CD14-positive monocyte (primary cell): Measurements from ENCODE around the gene ASAP3. TPM values are rescaled to one million over a fixed set of nuclear protein-coding genes. Genes with fewer than 3 reads are reported as not detected.
A peak's percentile ranks its signal among the peaks of the same experiment; 100 is the strongest.

Experiments
- DNase-seq, 3 donors: peaks; one replicate each; pipeline ENCODE4 v3.0.0-alpha.2; 2011 to 2022
- H2AFZ ChIP-seq: 2 replicates; pipeline ENCODE4 v1.6.0; 2012; ENCODE audit warnings: mild to moderate bottlenecking, low read depth, low read length, inconsistent platforms; ENCODE audit not compliant: insufficient read depth, poor library complexity, severe bottlenecking
- H3K27ac ChIP-seq, 2 donors: 1 replicate in 1 of 2; 2 replicates in 1 of 2; pipeline ENCODE4 v1.5.1; 2012 to 2013; ENCODE audit warnings: low read length in 2 of 2, control low read depth in 1 of 2, inconsistent platforms in 1 of 2, low read depth in 1 of 2, mild to moderate bottlenecking in 1 of 2
- H3K27me3 ChIP-seq, 2 donors: one replicate each; pipeline versions ENCODE4 v1.6.0 to v1.6.1; 2011 to 2013; ENCODE audit warnings: low read length in 2 of 2; ENCODE audit not compliant: control insufficient read depth in 2 of 2, insufficient read depth in 2 of 2
- H3K36me3 ChIP-seq, 2 donors: replicated peaks in 1 of 2; 1 replicate in 1 of 2; 2 replicates in 1 of 2; pipeline versions ENCODE4 v1.5.1 to v1.6.1; 2012 to 2013; ENCODE audit warnings: low read length in 2 of 2, control low read depth in 1 of 2, inconsistent platforms in 1 of 2, mild to moderate bottlenecking in 1 of 2; ENCODE audit not compliant: insufficient read depth in 2 of 2, control insufficient read depth in 1 of 2
- H3K4me1 ChIP-seq, 2 donors: 1 replicate in 1 of 2; 2 replicates in 1 of 2; pipeline versions ENCODE4 v1.5.1 to v1.6.1; 2012 to 2013; ENCODE audit warnings: low read length in 2 of 2, control low read depth in 1 of 2, inconsistent platforms in 1 of 2, mild to moderate bottlenecking in 1 of 2, moderate library complexity in 1 of 2; ENCODE audit not compliant: insufficient read depth in 2 of 2, control insufficient read depth in 1 of 2
- H3K4me2 ChIP-seq: replicated peaks from 2 replicates; pipeline ENCODE3; 2012; ENCODE audit warnings: low read length, moderate library complexity, mild to moderate bottlenecking; ENCODE audit not compliant: poor library complexity, severe bottlenecking; ENCODE audit errors: extremely low read depth
- H3K4me3 ChIP-seq, 3 experiments: fragments of 200-600 bp in 1 of 3; sonication (generic) in 1 of 3; replicated peaks in 1 of 3; 1 replicate in 2 of 3; 2 replicates in 1 of 3; pipeline ENCODE4 v1.5.1; 2011 to 2013; ENCODE audit warnings: low read length in 3 of 3, mild to moderate bottlenecking in 3 of 3, control low read depth in 2 of 3, low read depth in 2 of 3, inconsistent platforms in 1 of 3, moderate library complexity in 1 of 3
- H3K79me2 ChIP-seq: 2 replicates; pipeline ENCODE4 v1.6.0; 2012; ENCODE audit warnings: mild to moderate bottlenecking, control low read depth, inconsistent platforms, low read length, moderate library complexity; ENCODE audit not compliant: insufficient read depth
- H3K9ac ChIP-seq: 2 replicates; pipeline ENCODE4 v1.6.0; 2017; ENCODE audit warnings: low read length, mild to moderate bottlenecking; ENCODE audit not compliant: insufficient read depth, poor library complexity, severe bottlenecking
- H3K9me3 ChIP-seq, 2 donors: replicated peaks in 1 of 2; 1 replicate in 1 of 2; 2 replicates in 1 of 2; pipeline versions ENCODE4 v1.5.1 to v1.6.1; 2012 to 2013; ENCODE audit warnings: low read length in 2 of 2, control low read depth in 1 of 2; ENCODE audit not compliant: control insufficient read depth in 1 of 2, insufficient read depth in 1 of 2
- H4K20me1 ChIP-seq: 2 replicates; pipeline ENCODE4 v1.6.0; 2012; ENCODE audit warnings: mild to moderate bottlenecking, low read length, control low read depth, moderate library complexity; ENCODE audit not compliant: insufficient read depth
- H3K27ac Mint-ChIP-seq, 7 donors: one replicate each; pipeline ENCODE4 v1.8.0; 2020; ENCODE audit warnings: mild to moderate bottlenecking in 7 of 7, mixed read lengths in 7 of 7, moderate library complexity in 6 of 7, inconsistent platforms in 2 of 7
- H3K27me3 Mint-ChIP-seq, 3 donors: one replicate each; pipeline ENCODE4 v1.8.0; 2021 to 2022; ENCODE audit warnings: low read depth in 3 of 3, mild to moderate bottlenecking in 3 of 3, mixed read lengths in 3 of 3, moderate library complexity in 3 of 3, inconsistent platforms in 1 of 3
- H3K36me3 Mint-ChIP-seq, 2 donors: one replicate each; pipeline ENCODE4 v1.8.0; 2020; ENCODE audit warnings: mixed read lengths in 2 of 2, inconsistent platforms in 1 of 2, mild to moderate bottlenecking in 1 of 2
- H3K4me1 Mint-ChIP-seq: one replicate; pipeline ENCODE4 v1.8.0; 2020; ENCODE audit warnings: mild to moderate bottlenecking, mixed read lengths
- H3K4me3 Mint-ChIP-seq, 2 donors: one replicate each; pipeline ENCODE4 v1.8.0; 2020; ENCODE audit warnings: mild to moderate bottlenecking in 2 of 2, mixed read lengths in 2 of 2, moderate library complexity in 1 of 2
- H3K9me3 Mint-ChIP-seq, 7 donors: one replicate each; pipeline ENCODE4 v1.8.0; 2020 to 2022; ENCODE audit warnings: mixed read lengths in 7 of 7, mild to moderate bottlenecking in 6 of 7, moderate library complexity in 6 of 7, inconsistent platforms in 2 of 7
- WGBS: methylation state at CpG from one replicate; pipeline ENCODE4 v1.1.5; 2013; ENCODE audit warnings: missing lambda C conversion rate; ENCODE audit not compliant: insufficient coverage; 5-methylcytosine and 5-hydroxymethylcytosine counted together
- intact Hi-C, 2 donors: fragments of 100-400 bp; cut with micrococcal nuclease; formaldehyde crosslinking; loops; one replicate each; pipeline versions ENCODE4 v1.15.0 to v1.15.1; 2023
- polyA plus RNA-seq, 3 donors: library from polyadenylated mRNA; depleted of rRNA in 1 of 3; unstranded in 2 of 3; stranded (reverse) in 1 of 3; fragments of 300-500 nt in 2 of 3; fragments of >200 nt in 1 of 3; fragmentation: Illumina TruSeq in 2 of 3; gene quantifications; 1 replicate in 2 of 3; 2 replicates in 1 of 3; pipeline ENCODE4 v1.2.3, GENCODE V29; 2012 to 2021
- TF ChIP-seq, protein P1 (sequence below): fragments of 200-600 bp; IDR thresholded peaks from one replicate; pipeline ENCODE4 v1.8.0; 2022; ENCODE audit warnings: antibody characterized with exemption, mild to moderate bottlenecking

The ASAP3 gene
- polyA plus RNA-seq, 3 donors = 0.27 to 1.1 TPM; not detected in 1

DNA sequence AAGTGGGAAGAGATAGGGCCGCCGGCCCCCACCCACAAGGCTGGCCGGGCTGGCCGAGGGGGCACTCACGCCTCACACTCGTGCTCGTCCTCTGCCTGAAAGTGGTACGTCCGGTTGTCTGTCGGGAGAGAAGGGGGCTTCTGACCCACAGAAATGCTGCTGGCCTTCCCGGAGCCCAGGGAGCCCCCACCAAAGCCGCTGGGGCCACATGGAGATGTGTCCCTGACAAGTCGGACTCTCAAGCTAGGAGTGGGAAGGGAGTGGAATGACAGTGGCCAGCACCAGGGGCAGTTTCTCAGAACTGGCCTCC is 46.7 kb downstream of the ASAP3 start:
- TF ChIP-seq, protein P1, sequence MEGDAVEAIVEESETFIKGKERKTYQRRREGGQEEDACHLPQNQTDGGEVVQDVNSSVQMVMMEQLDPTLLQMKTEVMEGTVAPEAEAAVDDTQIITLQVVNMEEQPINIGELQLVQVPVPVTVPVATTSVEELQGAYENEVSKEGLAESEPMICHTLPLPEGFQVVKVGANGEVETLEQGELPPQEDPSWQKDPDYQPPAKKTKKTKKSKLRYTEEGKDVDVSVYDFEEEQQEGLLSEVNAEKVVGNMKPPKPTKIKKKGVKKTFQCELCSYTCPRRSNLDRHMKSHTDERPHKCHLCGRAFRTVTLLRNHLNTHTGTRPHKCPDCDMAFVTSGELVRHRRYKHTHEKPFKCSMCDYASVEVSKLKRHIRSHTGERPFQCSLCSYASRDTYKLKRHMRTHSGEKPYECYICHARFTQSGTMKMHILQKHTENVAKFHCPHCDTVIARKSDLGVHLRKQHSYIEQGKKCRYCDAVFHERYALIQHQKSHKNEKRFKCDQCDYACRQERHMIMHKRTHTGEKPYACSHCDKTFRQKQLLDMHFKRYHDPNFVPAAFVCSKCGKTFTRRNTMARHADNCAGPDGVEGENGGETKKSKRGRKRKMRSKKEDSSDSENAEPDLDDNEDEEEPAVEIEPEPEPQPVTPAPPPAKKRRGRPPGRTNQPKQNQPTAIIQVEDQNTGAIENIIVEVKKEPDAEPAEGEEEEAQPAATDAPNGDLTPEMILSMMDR = no peak
- no peaks in the 10 kb centered on the region for H3K79me2 ChIP-seq
- intact Hi-C loops = no loop called here
- peaks cover 0 to 3% (median 0%) of the 10 kb centered on the region in 7 donors for H3K9me3 Mint-ChIP-seq
- no peaks in the 10 kb centered on the region for H3K36me3 Mint-ChIP-seq
- H3K27me3 ChIP-seq = peaks cover 0 to 2% of the 10 kb centered on the region in 2 donors
- no peaks in the 10 kb centered on the region for H3K36me3 ChIP-seq
- H3K4me3 Mint-ChIP-seq = no peak overlapping the region
- H3K4me1 ChIP-seq = no peaks in the 10 kb centered on the region
- no peaks in the 10 kb centered on the region for H4K20me1 ChIP-seq
- H3K27ac Mint-ChIP-seq = no peak overlapping the region
- H3K27me3 Mint-ChIP-seq = peaks cover 7 to 19% (median 17%) of the 10 kb centered on the region in 3 donors
- 95% methylated on average over 13 of the region's 13 CpGs for WGBS
- H3K9me3 ChIP-seq = no peaks in the 10 kb centered on the region
- H3K4me3 ChIP-seq = no peak overlapping the region
- H3K9ac ChIP-seq = no peak overlapping the region
- no peak for DNase-seq
- H3K4me1 Mint-ChIP-seq = no peaks in the 10 kb centered on the region
- no peak overlapping the region for H2AFZ ChIP-seq
- H3K27ac ChIP-seq = no peak overlapping the region
- no peak overlapping the region for H3K4me2 ChIP-seq

DNA sequence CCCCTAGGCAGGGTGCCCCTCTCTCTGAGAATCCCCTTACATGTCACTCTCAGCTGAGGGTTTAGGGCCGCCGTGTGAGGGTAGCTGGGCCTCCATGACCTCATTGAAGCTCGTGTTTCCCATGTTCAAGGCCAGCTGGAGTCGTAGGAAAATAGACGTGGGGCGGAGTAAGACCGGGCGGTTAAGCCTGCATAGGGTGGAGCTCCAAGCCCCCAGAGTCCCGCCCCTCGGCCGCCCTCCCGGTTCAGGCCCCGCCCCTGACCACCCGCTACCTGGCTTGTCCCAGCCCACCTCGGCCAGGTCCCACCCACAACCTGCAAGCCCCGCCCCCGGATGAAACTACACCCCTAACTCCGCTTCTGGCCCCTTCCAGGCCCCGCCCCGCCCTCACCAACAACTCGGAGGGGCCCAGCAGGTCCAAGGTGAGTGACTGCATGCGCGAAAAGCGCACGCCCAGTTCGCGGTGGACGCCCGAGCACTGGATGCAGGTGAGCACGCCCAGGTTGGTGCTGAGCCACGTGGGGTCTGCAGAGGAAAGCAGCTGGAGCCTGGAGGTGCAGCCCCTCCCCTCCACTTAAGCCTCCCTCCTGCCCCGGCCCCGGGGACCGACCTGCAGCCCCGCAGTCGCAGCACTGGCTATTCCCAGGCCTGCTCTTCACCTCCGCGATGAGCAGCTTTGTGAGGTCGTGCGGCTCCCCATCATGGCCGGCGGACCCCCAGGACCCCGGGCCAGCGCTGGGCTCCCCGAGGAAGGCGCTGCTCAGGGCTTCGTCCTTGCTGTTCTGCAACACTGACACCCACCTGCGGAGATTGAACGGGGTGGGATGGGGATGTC is 47.2 kb downstream of the ASAP3 start:
- Mint-ChIP-seq H3K27me3 (peaks cover 7 to 19% (median 17%) of the 10 kb centered on the region in 3 donors), H3K27ac (no peak overlapping the region), H3K36me3 (no peaks in the 10 kb centered on the region), H3K4me1 (no peaks in the 10 kb centered on the region), H3K9me3 (peaks cover 0 to 3% (median 0%) of the 10 kb centered on the region in 7 donors), H3K4me3 (peak overlapping the region in 1 of 2 donors; percentile 26)
- H3K27ac ChIP-seq = no peak overlapping the region
- no peak overlapping the region for H3K4me2 ChIP-seq
- H3K27me3 ChIP-seq = peaks cover 0 to 2% of the 10 kb centered on the region in 2 donors
- no peaks in the 10 kb centered on the region for H3K79me2 ChIP-seq
- no peaks in the 10 kb centered on the region for H3K9me3 ChIP-seq
- DNase-seq = no peak
- 67% methylated on average over 38 of the region's 49 CpGs for WGBS
- H3K36me3 ChIP-seq = no peaks in the 10 kb centered on the region
- H2AFZ ChIP-seq = no peak overlapping the region
- no peak overlapping the region for H3K4me3 ChIP-seq
- no peak overlapping the region for H3K9ac ChIP-seq
- H3K4me1 ChIP-seq = no peaks in the 10 kb centered on the region
- TF ChIP-seq, protein P1 = no peak
- H4K20me1 ChIP-seq = no peaks in the 10 kb centered on the region
- intact Hi-C loops = no loop called here
